Measurements from ENCODE around the gene KCNQ1.

DNA sequence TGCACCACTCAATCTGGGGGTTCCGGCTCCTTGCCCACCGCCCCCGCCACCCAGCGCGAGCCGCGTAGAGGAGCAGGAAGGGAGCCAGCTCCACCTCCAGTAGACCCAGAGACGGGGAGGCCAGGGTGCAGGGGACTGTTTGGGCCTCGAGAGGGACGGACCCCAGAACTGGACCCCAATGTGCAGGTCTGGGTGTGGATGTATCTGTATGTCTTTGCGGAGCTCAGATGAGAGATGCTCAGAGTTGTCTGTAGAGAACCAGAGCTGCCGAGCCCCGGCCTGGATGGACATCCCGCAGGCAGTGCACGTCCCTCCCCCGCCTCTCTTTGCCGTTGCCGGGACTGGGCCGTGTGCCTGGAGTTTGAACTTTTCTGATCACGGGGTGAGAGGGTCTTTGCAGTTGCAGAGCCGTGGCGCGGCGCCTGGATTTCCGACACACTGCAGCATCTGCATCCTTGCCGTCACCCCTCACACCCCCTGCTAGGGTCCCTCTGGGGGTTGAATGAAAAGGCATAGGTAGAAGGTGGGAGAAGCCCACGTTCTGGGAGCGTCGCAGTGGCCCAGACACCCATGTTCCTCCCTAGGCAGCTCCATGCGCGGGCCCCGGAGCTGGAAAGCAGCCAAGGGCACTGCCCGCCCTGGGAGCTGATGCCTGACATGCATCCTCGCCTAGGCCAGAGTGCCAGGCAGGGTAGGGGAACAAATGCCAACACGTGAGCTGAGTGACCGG, 105.2 kb downstream of the KCNQ1 start:
- TF ChIP-seq EZH2phosphoT487 (IDR thresholded peaks at IDR 0.05; ENCODE audit: insufficient read depth, low read depth) (no peak), EZH2 (IDR thresholded peaks at IDR 0.05; ENCODE audit: insufficient read depth, poor library complexity, severe bottlenecking) (no peak)
